ENCODE measurements around the gene SSTR4.

DNA sequence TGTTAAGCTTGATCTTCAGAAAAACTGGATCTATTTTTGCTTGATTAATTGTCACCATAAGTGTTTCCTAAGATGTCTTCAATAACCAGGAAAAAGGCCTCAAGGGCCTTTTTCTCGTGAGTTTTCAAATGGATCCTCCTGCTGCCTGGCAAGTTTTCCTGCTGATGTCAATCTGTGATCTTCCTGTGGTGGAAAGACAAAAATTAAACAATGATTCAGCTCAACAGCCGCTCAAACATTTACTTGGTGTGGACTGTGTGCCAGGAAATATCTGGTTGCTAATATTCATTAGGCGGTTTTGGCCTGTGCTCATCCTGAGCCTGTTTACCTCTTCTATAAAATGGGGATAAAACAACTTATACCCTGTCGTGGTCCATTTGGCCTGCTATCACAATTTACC lies 35.4 kb upstream of the SSTR4 start:
- TF ChIP-seq, protein P1, sequence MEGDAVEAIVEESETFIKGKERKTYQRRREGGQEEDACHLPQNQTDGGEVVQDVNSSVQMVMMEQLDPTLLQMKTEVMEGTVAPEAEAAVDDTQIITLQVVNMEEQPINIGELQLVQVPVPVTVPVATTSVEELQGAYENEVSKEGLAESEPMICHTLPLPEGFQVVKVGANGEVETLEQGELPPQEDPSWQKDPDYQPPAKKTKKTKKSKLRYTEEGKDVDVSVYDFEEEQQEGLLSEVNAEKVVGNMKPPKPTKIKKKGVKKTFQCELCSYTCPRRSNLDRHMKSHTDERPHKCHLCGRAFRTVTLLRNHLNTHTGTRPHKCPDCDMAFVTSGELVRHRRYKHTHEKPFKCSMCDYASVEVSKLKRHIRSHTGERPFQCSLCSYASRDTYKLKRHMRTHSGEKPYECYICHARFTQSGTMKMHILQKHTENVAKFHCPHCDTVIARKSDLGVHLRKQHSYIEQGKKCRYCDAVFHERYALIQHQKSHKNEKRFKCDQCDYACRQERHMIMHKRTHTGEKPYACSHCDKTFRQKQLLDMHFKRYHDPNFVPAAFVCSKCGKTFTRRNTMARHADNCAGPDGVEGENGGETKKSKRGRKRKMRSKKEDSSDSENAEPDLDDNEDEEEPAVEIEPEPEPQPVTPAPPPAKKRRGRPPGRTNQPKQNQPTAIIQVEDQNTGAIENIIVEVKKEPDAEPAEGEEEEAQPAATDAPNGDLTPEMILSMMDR (IDR thresholded peaks at IDR 0.05; ENCODE audit: extremely low read depth in 1 of 2, insufficient read depth in 1 of 2, low read depth in 1 of 2, low read length in 2 of 2): no peak
- TF ChIP-seq FOS (IDR thresholded peaks at IDR 0.05; ENCODE audit: borderline replicate concordance, insufficient read depth, low read length) (no peak), POLR2A (IDR thresholded peaks at IDR 0.05; ENCODE audit: low read depth, low read length) (no peak), EZH2 (IDR thresholded peaks at IDR 0.05; ENCODE audit: borderline replicate concordance, low read depth, low read length, severe bottlenecking) (no peak), JUN (IDR thresholded peaks at IDR 0.05; ENCODE audit: borderline replicate concordance, insufficient read depth, insufficient read length, low read depth) (no peak), MYC (IDR thresholded peaks at IDR 0.05; ENCODE audit: low read depth, low read length) (no peak), POLR2AphosphoS5 (IDR thresholded peaks at IDR 0.05; ENCODE audit: insufficient read depth, low read depth, low read length) (no peak), GATA2 (IDR thresholded peaks at IDR 0.05; ENCODE audit: insufficient read depth, insufficient read length, low read depth, low read length) (no peak)
- TF ChIP-seq, protein P2, sequence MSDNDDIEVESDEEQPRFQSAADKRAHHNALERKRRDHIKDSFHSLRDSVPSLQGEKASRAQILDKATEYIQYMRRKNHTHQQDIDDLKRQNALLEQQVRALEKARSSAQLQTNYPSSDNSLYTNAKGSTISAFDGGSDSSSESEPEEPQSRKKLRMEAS (IDR thresholded peaks at IDR 0.05; ENCODE audit: insufficient read depth, insufficient read length): no peak
